ENCODE results near the gene CALY.
"Not testable (repeated sequence)": the region's sequence is repeated elsewhere in the genome, so short reads cannot be mapped to it uniquely, and the experiment has no call there.

CALY gene

GRCh38 chr10:133324198-133324792, 12.4 kb downstream of the CALY start:
- Histone ChIP-seq H3K4me2 (no peak overlapping the region), H3K9ac (no peak overlapping the region)

GRCh38 chr10:133322064-133322709, 14.5 kb downstream of the CALY start:
- H3K36me3 ChIP-seq (ENCODE audit: insufficient read depth); H3K4me3 ChIP-seq (IDR thresholded peaks at IDR 0.05; ENCODE audit: insufficient read depth, low read depth, low read length); H3K4me1 ChIP-seq (ENCODE audit: low read depth, poor library complexity, severe bottlenecking); H4K20me1 ChIP-seq (ENCODE audit: insufficient read depth); H3K79me2 ChIP-seq (ENCODE audit: insufficient read depth, low read depth); H2AFZ ChIP-seq (ENCODE audit: low read depth); H3K4me2 ChIP-seq; H3K27ac ChIP-seq; H3K9ac ChIP-seq: not testable (repeated sequence)
- H3K27me3 ChIP-seq (ENCODE audit: insufficient read depth, low read depth), result peaks cover 11% of the 10 kb centered on the region; the same call in 1 of the 2 replicates

More at GRCh38 chr10:133324198-133324792, 12.4 kb downstream of the CALY start:
- no peak overlapping the region for H3K4me3 ChIP-seq (IDR thresholded peaks at IDR 0.05; ENCODE audit: insufficient read depth, low read depth, low read length)
- H3K79me2 ChIP-seq (ENCODE audit: insufficient read depth, low read depth), result no peaks in the 10 kb centered on the region
- H2AFZ ChIP-seq (ENCODE audit: low read depth), result no peak overlapping the region
- no peak overlapping the region for H3K27ac ChIP-seq
- H3K36me3 ChIP-seq (ENCODE audit: insufficient read depth), result no peaks in the 10 kb centered on the region
- peaks cover 20% of the 10 kb centered on the region; the same call in 1 of the 2 replicates for H3K27me3 ChIP-seq (ENCODE audit: insufficient read depth, low read depth)
- H3K4me1 ChIP-seq (ENCODE audit: low read depth, poor library complexity, severe bottlenecking), result no peaks in the 10 kb centered on the region
- TF ChIP-seq CTCF (conservative IDR thresholded peaks at IDR 0.05; ENCODE audit: low read depth, low read length), result no peak
- no peaks in the 10 kb centered on the region for H4K20me1 ChIP-seq (ENCODE audit: insufficient read depth)

- not testable (repeated sequence) for H3K36me3 ChIP-seq (ENCODE audit: insufficient read depth); H3K4me1 ChIP-seq (ENCODE audit: low read depth, poor library complexity, severe bottlenecking); H2AFZ ChIP-seq (ENCODE audit: low read depth); H3K27me3 ChIP-seq (ENCODE audit: insufficient read depth, low read depth); H3K27ac ChIP-seq; H4K20me1 ChIP-seq (ENCODE audit: insufficient read depth); H3K4me2 ChIP-seq; H3K4me3 ChIP-seq (IDR thresholded peaks at IDR 0.05; ENCODE audit: insufficient read depth, low read depth, low read length); H3K79me2 ChIP-seq (ENCODE audit: insufficient read depth, low read depth); H3K9ac ChIP-seq
Observed at GRCh38 chr10:133320852-133321422, 15.8 kb downstream of the CALY start.

GRCh38 chr10:133318494-133319127, 18.1 kb downstream of the CALY start:
- Histone ChIP-seq H3K9ac (no peak overlapping the region), H3K4me3 (IDR thresholded peaks at IDR 0.05; ENCODE audit: insufficient read depth, low read depth, low read length) (no peak overlapping the region), H3K36me3 (ENCODE audit: insufficient read depth) (no peaks in the 10 kb centered on the region), H3K27me3 (ENCODE audit: insufficient read depth, low read depth) (no peaks in the 10 kb centered on the region), H3K4me1 (ENCODE audit: low read depth, poor library complexity, severe bottlenecking) (peaks cover 5% of the 10 kb centered on the region), H3K79me2 (ENCODE audit: insufficient read depth, low read depth) (no peaks in the 10 kb centered on the region), H2AFZ (ENCODE audit: low read depth) (peak overlapping the region; percentile 25; the same call in 1 of the 2 replicates), H3K27ac (no peak overlapping the region), H4K20me1 (ENCODE audit: insufficient read depth) (no peaks in the 10 kb centered on the region), H3K4me2 (peak overlapping the region; percentile 18; the same call in 1 of the 2 replicates)
- peak; percentile 75 for TF ChIP-seq CTCF (conservative IDR thresholded peaks at IDR 0.05; ENCODE audit: low read depth, low read length)

- Histone ChIP-seq H3K27ac (no peak overlapping the region), H3K36me3 (ENCODE audit: insufficient read depth) (no peaks in the 10 kb centered on the region), H2AFZ (ENCODE audit: low read depth) (no peak overlapping the region), H3K27me3 (ENCODE audit: insufficient read depth, low read depth) (no peaks in the 10 kb centered on the region), H3K4me3 (IDR thresholded peaks at IDR 0.05; ENCODE audit: insufficient read depth, low read depth, low read length) (no peak overlapping the region), H3K9ac (no peak overlapping the region), H3K79me2 (ENCODE audit: insufficient read depth, low read depth) (no peaks in the 10 kb centered on the region), H3K4me2 (no peak overlapping the region), H4K20me1 (ENCODE audit: insufficient read depth) (no peaks in the 10 kb centered on the region), H3K4me1 (ENCODE audit: low read depth, poor library complexity, severe bottlenecking) (peaks cover 5% of the 10 kb centered on the region)
- TF ChIP-seq CTCF (conservative IDR thresholded peaks at IDR 0.05; ENCODE audit: low read depth, low read length), result no peak
Observed at GRCh38 chr10:133316732-133317131, 20.0 kb downstream of the CALY start.

Measured in KMS-11 (cell line).